ENCODE data around the gene CEP72. TPM values are rescaled to one million over a fixed set of nuclear protein-coding genes. Genes with fewer than 3 reads are reported as not detected.

Gene CEP72
- total RNA-seq, 1 donor from 2014 or later, result 0.32 TPM

DNA sequence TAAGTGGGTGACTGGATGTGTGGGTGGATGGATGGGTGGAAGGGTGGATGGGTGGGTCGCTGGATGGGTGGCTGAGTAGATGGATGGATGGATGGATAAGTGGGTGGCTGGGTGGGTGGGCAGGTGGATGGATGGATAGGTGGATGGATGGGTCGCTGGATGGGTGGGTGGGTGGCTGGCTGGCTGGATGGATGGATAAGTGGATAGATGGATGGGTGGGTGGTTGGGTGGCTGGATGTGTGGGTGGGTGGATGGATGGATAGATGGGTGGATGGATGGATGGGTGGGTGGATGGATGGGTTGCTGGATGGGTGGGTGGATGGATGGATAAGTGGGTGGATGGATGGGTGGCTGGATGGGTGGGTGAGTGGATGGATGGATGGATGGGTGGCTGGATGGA lies 27.3 kb upstream of the CEP72 start:
- intact Hi-C loops (cut with DNase I), result no loop called here
- Histone ChIP-seq H3K36me3 (no peaks in the 10 kb centered on the region), H3K4me1 (no peaks in the 10 kb centered on the region), H3K27me3 (peaks cover 1% of the 10 kb centered on the region), H3K4me3 (no peak overlapping the region), H3K9me3 (peaks cover 0 to 2% of the 10 kb centered on the region in 2 donors), H3K27ac (no peak overlapping the region)
- TF ChIP-seq CTCF (IDR thresholded peaks at IDR 0.05), result no peak
- DNase-seq (ENCODE audit: low spot score in 2 of 2), result peak in 1 of 2 donors; percentile 52

DNA sequence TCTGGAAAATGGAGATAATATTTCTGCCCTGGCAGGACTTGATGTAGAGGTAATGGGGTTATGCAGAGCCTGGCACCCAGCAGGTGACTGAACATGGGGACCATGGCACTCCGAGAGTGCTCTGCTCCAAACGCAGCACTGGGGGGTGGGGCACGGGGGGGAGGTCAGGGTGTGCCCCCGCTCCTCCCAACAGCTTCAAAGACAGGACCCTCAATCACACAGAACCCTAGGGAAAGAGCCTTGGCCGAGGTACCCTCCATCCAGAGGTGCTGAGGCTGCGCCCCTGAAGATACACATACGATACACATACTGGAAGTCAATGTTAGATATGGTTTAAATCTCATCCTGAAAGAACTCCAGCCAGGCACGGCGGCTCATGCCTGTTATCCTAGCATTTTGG lies 26.6 kb upstream of the CEP72 start:
- no peak for DNase-seq (ENCODE audit: low spot score in 2 of 2)
- H3K27me3 ChIP-seq, result no peaks in the 10 kb centered on the region
- no peak overlapping the region for H3K4me3 ChIP-seq
- H3K4me1 ChIP-seq, result no peaks in the 10 kb centered on the region
- no peaks in the 10 kb centered on the region for H3K36me3 ChIP-seq
- H3K27ac ChIP-seq, result no peak overlapping the region
- no peak for TF ChIP-seq CTCF (IDR thresholded peaks at IDR 0.05)
- intact Hi-C loops (cut with DNase I), result no loop called here
- peaks cover 0 to 4% of the 10 kb centered on the region in 2 donors for H3K9me3 ChIP-seq

- Histone ChIP-seq H3K27me3 (no peaks in the 10 kb centered on the region), H3K4me1 (no peaks in the 10 kb centered on the region), H3K4me3 (no peak overlapping the region), H3K36me3 (no peaks in the 10 kb centered on the region), H3K9me3 (peaks cover 0 to 4% of the 10 kb centered on the region in 2 donors), H3K27ac (no peak overlapping the region)
- TF ChIP-seq CTCF (IDR thresholded peaks at IDR 0.05), result no peak
- peak in 1 of 2 donors; percentile 30 for DNase-seq (ENCODE audit: low spot score in 2 of 2)
- intact Hi-C loops (cut with DNase I), result no loop called here
Observed at GRCh38 chr5:585962-586628, 26.0 kb upstream of the CEP72 start.

GRCh38 chr5:586751-587285 lies 25.3 kb upstream of the CEP72 start:
- TF ChIP-seq CTCF (IDR thresholded peaks at IDR 0.05), result no peak
- H3K4me1 ChIP-seq, result no peaks in the 10 kb centered on the region
- H3K4me3 ChIP-seq, result no peak overlapping the region
- peaks cover 0 to 4% of the 10 kb centered on the region in 2 donors for H3K9me3 ChIP-seq
- DNase-seq (ENCODE audit: low spot score in 2 of 2), result peak in 1 of 2 donors; percentile 54
- H3K27me3 ChIP-seq, result no peaks in the 10 kb centered on the region
- no peaks in the 10 kb centered on the region for H3K36me3 ChIP-seq
- intact Hi-C loops (cut with DNase I), result no loop called here
- no peak overlapping the region for H3K27ac ChIP-seq

DNA sequence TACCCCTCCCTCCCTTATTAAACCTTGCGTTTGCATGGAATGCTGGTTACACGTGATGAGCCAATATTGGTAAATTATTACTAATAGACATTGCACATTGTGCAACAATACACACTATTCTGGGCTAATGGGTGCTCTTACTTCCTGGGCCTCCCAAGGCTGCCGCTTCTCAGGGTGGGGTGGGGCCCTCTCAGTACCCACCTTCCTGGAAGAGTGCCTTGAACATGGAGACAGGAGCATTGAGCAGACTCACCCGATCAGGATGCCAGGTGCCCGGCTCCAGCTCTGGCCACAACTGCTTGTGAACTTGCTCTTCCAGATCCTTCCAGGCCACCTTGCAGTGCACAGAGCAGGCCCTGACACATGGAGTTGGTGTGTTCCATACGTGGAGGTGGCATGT lies 24.7 kb upstream of the CEP72 start:
- TF ChIP-seq CTCF (IDR thresholded peaks at IDR 0.05), result no peak
- H3K4me3 ChIP-seq, result no peak overlapping the region
- no peaks in the 10 kb centered on the region for H3K27me3 ChIP-seq
- no peaks in the 10 kb centered on the region for H3K36me3 ChIP-seq
- peaks cover 0 to 4% of the 10 kb centered on the region in 2 donors for H3K9me3 ChIP-seq
- no peak overlapping the region for H3K27ac ChIP-seq
- no peak for DNase-seq (ENCODE audit: low spot score in 2 of 2)
- H3K4me1 ChIP-seq, result no peaks in the 10 kb centered on the region
- intact Hi-C loops (cut with DNase I), result no loop called here

Measured in ascending aorta (tissue), 2 donors.